ENCODE measurements around the gene ABTB1. TPM values are rescaled to one million over a fixed set of nuclear protein-coding genes. Genes with fewer than 3 reads are reported as not detected.
"Not testable (repeated sequence)": the region's sequence is repeated elsewhere in the genome, so short reads cannot be mapped to it uniquely, and the experiment has no call there.

ABTB1 gene
- total RNA-seq, 1 experiment from 2014 or later, result 5.2 TPM

DNA sequence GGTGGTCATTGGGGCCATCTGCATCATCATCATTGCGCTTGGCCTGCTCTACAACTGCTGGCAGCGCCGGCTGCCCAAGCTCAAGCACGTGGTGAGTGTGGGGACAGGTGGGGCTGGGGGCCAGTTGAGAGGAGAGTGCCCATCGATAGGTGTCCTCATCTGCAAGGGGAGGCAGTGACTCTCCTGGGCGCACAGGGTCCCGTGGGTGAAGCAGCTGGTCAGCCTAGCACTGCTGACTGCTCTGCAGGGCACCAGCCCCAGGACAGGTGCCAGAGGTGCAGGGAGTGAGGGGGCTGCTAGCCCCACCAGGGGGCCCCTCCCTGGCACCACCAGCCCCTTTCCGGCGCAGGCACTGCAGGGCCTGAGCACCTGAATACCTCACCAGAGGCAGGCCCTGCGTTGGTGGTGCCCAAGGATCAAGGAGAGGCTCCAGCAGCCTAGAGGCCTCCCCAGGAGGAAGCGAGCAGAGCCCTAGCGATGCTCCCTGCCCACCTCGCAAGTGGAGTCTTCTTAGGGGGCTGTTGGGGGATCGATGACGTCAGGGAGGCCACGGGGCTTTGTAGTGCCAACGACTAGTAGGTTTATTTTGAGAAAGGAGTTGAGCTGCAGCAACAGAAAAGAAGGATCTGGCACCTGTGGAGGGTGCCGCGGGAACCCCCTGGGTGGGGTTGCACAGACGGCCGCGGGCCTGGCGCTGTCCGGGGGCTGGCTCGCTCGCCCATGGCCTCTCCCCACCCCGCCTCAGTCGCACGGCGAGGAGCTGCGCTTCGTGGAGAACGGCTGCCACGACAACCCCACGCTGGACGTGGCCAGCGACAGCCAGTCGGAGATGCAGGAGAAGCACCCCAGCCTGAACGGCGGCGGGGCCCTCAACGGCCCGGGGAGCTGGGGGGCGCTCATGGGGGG lies 976 bp upstream of the ABTB1 start:
- DNase-seq (ENCODE audit: low read depth), result no peak

DNA sequence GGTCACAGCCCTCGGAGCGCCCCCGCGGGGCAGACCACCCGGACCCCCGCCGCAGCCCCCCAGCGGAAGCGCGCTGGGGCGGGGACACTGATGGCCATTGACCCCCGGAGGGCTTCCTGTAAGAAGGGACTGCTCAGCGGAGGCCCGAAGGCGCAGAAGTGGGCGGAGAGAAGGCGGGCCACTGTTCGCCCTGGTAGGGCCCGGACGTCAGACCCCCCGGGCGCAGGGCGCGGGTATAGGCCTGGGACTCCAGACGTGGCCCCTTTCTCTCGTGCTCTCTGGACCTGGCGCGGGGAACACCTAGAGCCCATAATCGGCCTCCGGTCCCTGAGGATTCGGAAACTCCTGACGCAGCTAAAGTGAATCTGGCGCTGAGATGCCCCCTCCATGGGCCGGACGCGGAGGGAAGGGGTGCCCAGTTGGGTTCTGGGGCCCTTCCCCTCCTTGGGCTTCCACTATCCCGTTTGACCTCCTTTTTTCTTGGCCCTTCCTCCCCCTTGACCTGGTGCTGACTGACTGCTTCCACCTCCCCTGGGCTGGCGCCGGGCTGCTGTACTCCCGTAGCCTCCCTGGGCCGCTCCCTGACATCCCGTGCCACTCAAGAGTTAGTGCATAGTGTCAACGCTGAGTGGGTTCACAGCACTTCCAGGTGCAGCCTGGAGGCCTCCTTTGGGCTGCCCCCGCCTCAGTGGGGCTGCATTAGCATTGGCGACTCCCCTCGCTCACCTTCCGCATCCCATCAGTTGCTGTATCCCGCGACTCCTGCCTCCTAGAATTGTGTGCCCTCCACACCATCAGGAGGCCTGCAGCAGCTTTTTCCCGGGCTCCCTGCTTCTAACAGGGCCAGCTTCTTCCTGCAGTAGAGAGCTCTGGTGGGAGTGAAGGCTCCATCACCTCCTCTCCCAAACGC lies 694 bp downstream of the ABTB1 start:
- DNase-seq (ENCODE audit: low read depth), result peak; percentile 41

DNA sequence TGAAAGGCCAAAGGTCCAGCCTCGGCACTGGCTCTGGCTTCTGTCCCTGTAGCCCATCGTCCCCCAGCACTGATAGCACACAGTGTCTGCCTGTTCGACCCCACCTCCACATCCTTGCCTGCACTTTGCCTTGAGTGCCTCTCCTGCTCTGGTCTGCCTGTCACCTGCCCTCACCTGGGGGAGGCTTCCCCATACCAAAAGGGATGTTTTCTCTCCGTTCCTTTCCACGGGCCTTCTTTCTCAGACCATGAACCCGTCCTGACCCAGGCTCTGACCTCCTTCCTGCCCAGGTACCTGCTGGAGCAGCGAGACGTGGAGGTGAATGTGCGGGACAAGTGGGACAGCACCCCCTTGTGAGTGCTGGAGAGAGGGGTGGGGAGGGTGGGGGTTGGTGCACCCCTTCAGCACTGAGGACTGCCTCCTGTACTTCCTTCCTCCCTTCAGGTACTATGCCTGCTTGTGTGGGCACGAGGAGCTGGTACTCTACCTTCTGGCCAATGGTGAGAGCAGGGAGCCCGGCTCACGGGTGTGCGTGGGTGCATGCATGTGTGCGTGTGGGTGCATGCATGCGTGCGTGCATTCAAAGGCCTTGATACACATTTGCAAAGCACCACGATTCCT lies 1.5 kb downstream of the ABTB1 start:
- no peak for DNase-seq (ENCODE audit: low read depth)

DNA sequence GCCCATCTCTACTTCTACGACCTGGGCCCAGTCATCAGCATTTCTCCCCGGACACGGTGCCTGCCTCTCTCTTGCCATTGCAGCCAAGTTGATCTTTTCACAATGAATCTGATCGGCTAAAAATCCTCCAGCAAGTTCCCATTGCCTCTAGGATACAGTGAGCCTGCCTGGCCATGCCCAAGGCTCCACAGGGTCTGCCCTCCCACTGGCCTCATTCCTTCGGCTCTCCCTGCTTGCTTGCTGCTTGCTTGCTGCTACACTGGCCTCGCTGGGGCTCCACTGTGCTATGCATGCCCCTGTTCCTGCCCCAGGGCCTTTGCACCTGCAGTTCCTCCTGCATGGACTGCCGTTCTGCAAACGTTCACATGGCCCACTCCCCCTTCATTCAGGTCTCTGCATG lies 2.0 kb downstream of the ABTB1 start:
- DNase-seq (ENCODE audit: low read depth), result no peak

DNA sequence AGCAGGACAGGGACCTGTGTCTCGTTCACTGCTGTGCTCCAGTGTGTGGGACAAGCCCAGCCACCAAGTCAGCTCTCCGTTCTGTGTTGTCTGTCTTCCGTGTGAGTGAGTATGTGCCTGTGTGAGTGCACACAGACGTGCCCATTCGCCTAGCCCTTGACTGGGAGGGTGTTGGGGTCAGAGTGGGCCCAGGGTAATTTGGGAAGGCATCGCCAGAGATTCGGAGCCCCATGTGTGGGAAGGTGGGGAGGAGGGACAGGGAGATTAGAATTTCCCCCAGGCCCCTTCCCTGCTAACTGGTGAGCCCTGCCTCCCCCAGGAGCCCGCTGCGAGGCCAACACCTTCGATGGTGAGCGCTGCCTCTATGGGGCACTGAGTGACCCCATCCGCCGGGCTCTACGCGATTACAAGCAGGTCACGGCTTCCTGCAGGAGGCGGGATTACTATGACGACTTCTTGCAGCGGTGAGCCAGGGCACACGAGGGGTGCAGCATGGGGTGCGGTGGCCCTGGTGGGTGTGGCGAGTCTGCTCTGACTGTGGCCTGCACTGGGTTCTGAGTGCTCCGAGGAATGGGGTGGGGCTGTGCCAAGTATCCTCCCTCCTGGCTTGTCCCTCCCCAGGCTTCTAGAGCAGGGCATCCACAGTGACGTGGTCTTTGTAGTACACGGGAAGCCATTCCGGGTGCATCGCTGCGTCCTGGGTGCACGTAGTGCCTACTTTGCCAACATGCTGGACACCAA lies 3.1 kb downstream of the ABTB1 start:
- no peak for DNase-seq (ENCODE audit: low read depth)

DNA sequence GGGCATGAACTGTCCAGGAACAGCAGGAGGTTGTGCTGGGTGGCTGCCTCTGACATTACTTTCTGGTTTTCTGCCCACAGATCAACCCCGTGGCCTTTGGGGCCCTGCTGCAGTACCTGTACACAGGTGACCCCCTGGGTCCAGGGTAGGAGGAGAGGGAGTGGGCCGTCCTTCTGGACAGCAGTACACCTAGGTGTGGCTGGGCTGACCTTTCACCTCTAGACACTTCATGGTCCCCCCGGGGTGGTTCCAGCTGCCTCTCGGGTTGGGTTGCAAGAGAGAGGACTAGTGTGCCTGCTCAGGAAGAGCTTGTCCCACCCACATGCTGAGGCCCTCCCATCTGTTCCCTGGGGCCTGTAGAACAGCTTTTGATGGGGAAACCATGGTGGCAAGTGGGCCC lies 3.7 kb downstream of the ABTB1 start:
- DNase-seq (ENCODE audit: low read depth), result no peak

DNA sequence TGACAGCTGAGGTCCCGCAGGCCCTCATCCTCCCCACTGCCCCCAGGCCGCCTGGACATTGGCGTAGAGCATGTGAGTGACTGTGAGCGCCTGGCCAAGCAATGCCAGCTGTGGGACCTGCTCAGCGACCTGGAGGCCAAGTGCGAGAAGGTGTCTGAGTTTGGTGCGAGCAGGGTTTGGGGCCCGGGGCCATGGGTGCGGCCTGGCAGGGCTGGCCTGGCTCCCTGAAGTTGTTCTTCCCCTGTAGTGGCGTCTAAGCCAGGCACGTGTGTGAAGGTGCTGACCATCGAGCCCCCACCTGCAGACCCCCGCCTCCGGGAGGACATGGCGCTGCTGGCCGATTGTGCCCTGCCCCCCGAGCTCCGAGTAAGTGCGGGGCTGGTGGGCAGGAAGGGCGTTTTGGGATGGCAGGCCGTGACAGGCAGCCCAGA lies 4.2 kb downstream of the ABTB1 start:
- DNase-seq (ENCODE audit: low read depth), result no peak

DNA sequence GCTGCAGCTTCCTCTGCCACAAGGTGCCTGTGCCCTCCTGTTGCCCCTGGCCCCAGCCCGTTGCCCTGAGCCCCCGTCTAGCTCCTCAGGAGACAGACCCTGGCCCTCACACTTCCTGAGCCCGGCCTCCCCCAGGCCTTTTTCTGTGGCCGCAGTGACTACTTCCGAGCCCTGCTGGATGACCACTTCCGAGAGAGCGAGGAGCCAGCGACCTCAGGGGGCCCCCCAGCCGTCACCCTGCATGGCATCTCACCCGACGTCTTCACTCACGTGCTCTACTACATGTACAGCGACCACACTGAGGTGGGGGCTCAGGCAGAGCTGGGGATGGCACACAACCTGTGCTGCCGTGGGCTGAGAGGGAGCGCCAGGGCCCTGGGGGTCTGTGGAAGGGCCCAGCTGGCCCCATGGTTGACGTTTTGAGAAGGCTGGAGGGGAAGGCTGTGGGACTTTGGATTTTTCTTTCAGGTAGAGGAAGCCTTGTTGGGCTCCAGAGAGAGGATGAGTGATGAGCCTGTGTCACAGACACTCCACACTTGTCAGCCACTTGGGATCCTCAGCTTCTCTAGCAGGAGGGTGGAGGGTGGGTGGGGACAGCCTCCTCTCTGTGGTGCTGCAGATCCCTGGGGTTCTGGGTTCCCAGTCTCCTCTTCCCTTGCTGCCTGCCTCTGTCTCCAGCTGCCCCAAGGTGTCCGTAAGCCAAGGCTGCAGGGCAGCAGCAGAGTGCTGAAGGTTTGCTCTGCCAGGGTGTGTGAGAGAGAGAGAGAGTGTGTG lies 5.0 kb downstream of the ABTB1 start:
- no peak for DNase-seq (ENCODE audit: low read depth)

DNA sequence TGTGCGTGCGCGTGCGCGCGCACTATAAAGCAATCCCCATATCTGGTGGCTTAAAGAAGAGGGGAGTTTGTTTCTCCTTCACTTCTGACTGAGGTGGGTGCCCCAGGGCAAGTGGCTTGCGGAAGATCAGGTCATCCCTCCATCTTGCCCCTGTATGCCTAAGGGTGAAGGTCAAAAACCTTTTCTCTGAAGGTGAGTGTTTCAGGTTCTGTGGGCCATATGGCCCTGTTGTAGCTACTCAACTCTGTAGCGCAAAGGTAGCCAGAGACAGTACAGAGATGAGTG lies 5.5 kb downstream of the ABTB1 start:
- DNase-seq (ENCODE audit: low read depth), result no peak

DNA sequence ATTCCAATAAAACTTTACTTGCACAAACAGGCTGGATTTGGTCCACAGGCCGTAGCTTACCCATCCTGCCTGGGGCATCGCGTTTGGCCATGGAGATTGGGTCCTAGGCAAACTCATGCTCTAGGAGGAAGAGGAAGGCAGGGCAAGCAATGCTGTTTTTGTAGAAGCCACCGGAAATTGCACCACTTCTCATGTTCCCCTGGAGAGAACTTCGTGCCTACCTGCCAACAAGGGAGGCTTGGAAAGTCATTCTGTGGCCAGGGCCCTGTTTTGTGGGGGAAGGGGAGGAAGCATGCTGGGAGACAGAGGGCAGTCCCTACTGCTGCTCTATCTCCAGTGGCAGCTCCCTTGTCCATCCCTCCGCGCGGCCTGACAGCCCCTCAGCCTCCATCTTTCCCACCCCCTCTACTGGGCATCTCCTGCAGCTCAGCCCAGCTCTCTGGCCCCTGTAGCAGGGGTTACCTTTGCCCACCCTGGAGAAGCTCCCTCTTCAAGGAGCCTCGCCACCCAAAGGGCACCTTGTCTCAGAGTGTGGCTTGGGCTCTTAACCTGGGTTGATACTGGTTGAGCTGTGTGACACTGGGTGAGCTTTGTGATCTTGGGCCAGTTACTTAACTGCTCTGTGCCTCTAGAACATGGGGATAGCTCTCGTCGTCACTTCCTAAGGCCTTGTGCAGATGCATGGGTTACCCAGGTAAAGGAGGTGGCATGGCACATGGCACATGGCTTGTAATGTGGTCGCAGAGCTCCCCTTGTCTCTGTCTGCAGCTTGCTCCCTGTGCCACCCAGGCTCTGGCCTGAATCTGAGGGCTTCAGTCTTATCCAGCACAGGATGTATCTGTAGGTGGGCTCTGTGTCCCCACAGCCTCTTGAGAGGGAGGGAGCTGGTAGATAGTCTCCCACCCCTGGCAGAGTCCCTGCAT lies 6.1 kb downstream of the ABTB1 start:
- DNase-seq (ENCODE audit: low read depth), result no peak

DNA sequence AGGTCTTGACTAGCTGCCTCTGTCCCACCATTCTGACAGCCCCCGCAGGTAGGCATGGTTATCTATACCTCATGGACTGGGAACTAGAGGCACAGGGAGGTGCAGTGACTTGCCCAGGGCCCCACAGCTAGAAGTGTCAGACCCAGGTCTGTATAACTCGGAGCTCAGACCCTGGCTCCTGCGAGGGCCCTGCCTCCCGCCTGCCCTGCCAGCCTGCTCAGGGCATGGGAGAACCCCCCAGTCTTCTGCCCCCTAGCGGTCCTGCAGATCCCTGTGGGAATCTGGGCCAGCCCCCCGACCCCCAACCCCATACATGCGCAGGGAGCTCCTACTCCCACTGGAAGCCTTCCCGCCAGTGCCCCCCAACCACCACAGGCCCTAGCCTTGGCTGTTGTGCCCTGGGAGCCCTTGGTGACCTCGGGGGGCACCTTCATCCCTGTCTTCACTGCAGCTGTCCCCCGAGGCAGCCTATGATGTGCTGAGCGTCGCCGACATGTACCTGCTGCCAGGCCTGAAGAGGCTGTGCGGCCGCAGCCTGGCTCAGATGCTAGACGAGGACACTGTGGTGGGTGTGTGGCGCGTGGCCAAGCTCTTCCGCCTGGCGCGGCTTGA lies 6.9 kb downstream of the ABTB1 start:
- no peak for DNase-seq (ENCODE audit: low read depth)

DNA sequence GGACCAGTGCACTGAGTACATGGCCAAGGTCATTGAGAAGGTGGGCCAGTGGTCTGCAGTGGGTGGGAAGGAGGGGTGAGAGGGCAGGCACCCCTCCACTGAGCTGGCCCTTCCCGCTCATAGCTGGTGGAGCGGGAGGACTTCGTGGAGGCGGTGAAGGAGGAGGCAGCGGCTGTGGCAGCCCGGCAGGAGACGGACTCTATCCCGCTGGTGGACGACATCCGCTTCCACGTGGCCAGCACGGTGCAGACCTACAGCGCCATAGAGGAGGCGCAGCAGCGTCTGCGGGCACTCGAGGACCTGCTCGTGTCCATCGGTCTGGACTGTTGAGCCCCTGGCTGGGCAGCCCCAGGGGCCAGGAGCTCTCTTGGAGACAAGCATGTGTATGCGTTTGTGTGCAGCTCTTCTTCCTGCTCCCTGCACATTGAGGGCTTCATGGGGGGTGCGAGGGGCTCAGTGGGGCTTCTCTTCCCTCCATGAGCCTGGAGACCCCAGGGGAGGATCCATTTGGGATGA lies 7.5 kb downstream of the ABTB1 start:
- DNase-seq (ENCODE audit: low read depth), result no peak

DNA sequence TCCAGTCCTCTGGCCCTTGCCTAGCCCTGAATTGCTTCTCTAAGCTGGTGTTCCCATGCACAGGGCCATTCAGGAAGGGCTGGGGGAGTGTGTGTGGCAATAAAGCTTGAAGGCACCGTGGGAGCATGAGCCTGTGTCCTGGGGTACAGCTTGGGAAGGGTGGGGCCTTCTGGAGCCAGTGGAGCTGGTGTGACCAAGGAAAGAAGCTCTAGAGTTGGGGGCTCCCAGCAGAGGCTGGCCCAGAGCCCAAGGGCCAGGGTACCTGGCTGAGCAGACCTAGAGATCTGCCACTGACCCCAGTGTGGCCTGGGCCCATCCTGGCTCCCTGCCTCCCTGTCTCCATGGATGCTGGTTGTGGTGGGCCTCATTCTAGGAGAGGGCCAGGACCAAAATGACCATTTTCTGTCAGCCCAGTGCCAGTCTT lies 8.1 kb downstream of the ABTB1 start:
- DNase-seq (ENCODE audit: low read depth), result no peak

DNA sequence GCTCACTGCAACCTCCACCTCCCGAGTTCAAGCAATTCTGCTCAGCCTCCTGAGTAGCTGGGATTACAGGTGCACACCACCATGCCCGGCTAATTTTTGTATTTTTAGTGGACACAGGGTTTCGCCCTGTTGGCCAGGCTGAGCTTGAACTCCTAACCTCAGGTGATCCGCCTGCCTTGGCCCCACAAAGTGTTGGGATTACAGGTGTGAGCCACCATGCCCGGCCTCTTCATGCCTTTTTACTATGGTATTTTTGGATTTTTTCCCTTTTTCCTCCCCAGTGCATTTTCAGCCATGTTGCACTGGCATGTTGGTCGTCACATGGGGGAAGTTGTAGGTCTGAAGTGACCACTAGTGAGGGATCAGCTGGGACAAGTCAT lies 9.4 kb downstream of the ABTB1 start:
- DNase-seq (ENCODE audit: low read depth), result not testable (repeated sequence)

DNA sequence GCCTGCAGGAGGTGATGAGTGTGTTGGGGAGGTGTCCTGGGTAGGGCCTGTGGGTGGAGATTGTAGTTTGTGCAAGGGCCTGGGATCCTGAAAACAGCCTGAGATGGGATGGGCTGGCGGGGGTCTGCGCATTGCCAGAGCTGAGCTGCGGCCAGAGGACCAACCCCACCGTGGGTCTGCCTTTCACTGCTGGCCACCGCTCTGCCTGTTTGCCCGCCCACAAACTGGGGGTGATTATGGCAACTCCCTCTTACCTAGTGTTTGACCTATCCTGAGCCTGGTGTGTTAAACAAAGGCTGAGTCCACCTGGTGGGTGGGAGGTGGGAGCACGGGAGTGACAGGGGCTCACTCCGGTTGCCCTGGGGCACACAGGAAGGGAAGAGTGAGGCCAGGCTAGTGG lies 9.8 kb downstream of the ABTB1 start:
- no peak for DNase-seq (ENCODE audit: low read depth)

DNA sequence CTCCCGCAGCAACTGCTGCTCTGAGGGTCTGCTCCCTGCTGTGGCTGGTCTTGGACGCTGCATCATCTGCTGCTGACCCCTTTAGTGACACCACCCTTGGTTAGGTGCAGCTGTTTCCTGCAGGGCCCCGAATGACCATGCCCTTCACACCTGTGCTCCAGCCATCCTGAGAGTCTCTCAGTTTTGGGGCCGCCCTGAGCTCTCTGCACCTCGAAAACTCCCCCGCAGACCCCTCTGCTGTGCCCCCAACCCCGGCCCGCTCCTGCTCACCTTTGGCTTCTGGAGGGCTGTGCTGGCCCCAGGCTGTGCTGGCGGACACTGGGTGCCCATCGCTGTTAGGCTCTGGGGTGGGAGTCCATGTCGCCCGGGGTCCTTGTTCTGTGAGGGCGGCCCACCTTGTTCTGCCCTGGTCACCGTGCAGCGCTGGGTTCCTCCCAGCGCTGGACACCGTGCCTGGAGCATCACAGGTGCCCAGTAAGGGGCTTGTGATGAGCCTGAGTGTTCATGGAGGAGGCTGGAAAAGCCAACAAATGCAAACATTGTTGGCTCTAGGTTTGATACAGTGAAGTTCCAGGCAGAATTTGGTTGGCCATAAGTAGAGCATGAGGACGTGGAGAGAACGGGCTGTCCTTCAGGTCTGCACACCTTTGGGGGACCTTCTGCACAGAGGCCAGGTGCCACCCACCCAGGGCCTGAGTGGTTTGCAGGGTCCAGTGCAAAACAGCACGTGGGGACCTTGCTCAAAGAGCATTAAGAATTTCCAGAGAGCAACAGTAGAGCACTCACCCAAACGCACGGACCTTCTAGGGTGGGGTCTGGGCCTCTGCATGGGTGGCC lies 12.3 kb downstream of the ABTB1 start:
- no peak for DNase-seq (ENCODE audit: low read depth)

DNA sequence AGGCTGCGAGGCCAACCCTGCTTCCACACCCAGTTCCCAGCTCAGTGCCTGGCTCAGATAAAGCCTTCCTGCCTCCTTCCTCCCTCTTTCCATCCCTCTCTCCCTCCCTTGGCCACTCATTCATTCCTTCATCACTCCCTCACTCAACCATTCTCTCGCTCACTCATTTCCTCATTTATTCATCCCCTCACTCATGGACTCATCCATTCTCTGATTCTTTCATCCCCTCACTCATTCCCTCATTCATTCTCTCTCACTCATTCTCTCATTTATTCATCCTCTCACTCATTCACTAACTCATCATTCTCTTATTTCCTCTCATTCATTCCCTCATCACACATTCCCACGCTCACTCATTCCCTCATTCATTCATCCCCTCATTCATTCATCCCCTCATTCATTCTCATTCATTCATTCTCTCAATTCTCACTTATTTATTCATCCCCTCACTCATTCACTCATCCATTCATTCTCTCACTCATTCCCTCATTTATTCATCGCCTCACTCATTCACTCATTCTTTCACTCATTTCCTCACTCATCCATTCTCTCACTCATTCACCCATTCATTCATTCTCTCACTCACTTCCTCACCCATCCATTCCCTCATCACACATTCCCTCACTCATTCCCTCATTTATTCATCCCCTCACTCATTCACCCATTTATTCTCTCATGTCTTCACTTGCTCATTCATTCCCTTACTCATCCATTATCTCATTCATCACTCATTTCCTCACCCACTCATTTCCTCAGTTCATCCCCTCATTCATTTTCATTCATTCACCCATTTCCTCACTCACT lies 13.2 kb downstream of the ABTB1 start:
- no peak for DNase-seq (ENCODE audit: low read depth)
